HepG2 (cell line): ENCODE data around the gene FLVCR1. TPM values are rescaled to one million over a fixed set of nuclear protein-coding genes. Genes with fewer than 3 reads are reported as not detected.
A peak's percentile ranks its signal among the peaks of the same experiment; 100 is the strongest.

Source experiments
- ATAC-seq: fragments of 200-7000 bp; cut with Tn5 transposase; 3 replicates; pipeline ENCODE4 v1.9.1; 2020; ENCODE audit warnings: mild to moderate bottlenecking, moderate library complexity
- BruUV-seq: library from RNA; stranded (reverse); fragments of 400-500 nt; replicated peaks from 2 replicates; lab custom pipeline; 2021; lab: Mats Ljungman, UMichigan
- CTCF ChIA-PET: fragments of 300-600 bp; formaldehyde crosslinking; extraction: SDS; loops from one replicate; lab custom pipeline; 2021; ENCODE audit warnings: low total read pairs, inconsistent platforms, low intra/inter-chr PET ratio; lab: Yijun Ruan, JAX
- POLR2A ChIA-PET: fragments of 350-600 bp; sonication (Branson Sonifier 250); formaldehyde crosslinking; loops from one replicate; lab custom pipeline; 2020; ENCODE audit warnings: antibody characterized with exemption, inconsistent platforms; lab: Yijun Ruan, JAX
- DNase-seq: peaks from one replicate; pipeline ENCODE4 v3.0.0-alpha.2; 2015; ENCODE audit warnings: low spot score
- FAIRE-seq: peaks from 3 replicates; lab custom pipeline; 2011; peaks lifted over from hg19 to GRCh38; lab: Jason Lieb, UNC
- H2AFZ ChIP-seq: one replicate; pipeline ENCODE4 v1.6.1; 2011; ENCODE audit warnings: low read length, inconsistent platforms
- H3K27ac ChIP-seq: fragments of 300-600 bp; 3 replicates; pipeline ENCODE4 v1.8.0; 2011; ENCODE audit warnings: mixed run types, mild to moderate bottlenecking, mixed read lengths, low read length, inconsistent platforms; ENCODE audit not compliant: insufficient read depth; ENCODE audit errors: extremely low read length
- H3K27me3 ChIP-seq, 2 experiments: fragments of 200-600 bp in 1 of 2; 2 replicates in 1 of 2; 3 replicates in 1 of 2; pipeline versions ENCODE4 v1.6.0 to v1.8.0; 2011; ENCODE audit warnings: low read length in 2 of 2, mild to moderate bottlenecking in 2 of 2, moderate library complexity in 2 of 2, inconsistent platforms in 1 of 2; ENCODE audit not compliant: insufficient read depth in 2 of 2, control insufficient read depth in 1 of 2
- H3K36me3 ChIP-seq, 2 experiments: fragments of 200-600 bp in 1 of 2; replicated peaks in 1 of 2; 2 replicates in 1 of 2; 3 replicates in 1 of 2; pipeline versions ENCODE4 v1.5.1 to v1.8.0; 2011; ENCODE audit warnings: low read length in 2 of 2, inconsistent platforms in 1 of 2; ENCODE audit not compliant: insufficient read depth in 2 of 2, control insufficient read depth in 1 of 2
- H3K4me1 ChIP-seq: 2 replicates; pipeline ENCODE4 v1.5.1; 2012; ENCODE audit warnings: low read length, inconsistent platforms; ENCODE audit not compliant: insufficient read depth
- H3K4me2 ChIP-seq: 2 replicates; pipeline ENCODE4 v1.6.0; 2011; ENCODE audit warnings: low read depth, low read length, inconsistent platforms
- H3K4me3 ChIP-seq, 3 experiments: fragments of 200-600 bp in 1 of 3; sonication (generic), shearing (Covaris generic) in 1 of 3; replicated peaks in 1 of 3; 2 replicates each; pipeline ENCODE4 v1.5.1; 2011 to 2016; ENCODE audit warnings: low read length in 3 of 3, inconsistent platforms in 2 of 3, low read depth in 2 of 3, mild to moderate bottlenecking in 2 of 3, control low read depth in 1 of 3, mixed read lengths in 1 of 3; ENCODE audit not compliant: insufficient read depth in 1 of 3
- H3K79me2 ChIP-seq: one replicate; pipeline ENCODE4 v1.6.1; 2011; ENCODE audit warnings: low read length, inconsistent platforms; ENCODE audit not compliant: insufficient read depth
- H3K9ac ChIP-seq: 2 replicates; pipeline ENCODE4 v1.6.0; 2011; ENCODE audit warnings: mild to moderate bottlenecking, low read depth, low read length, inconsistent platforms; ENCODE audit not compliant: insufficient read depth
- H3K9me3 ChIP-seq: 2 replicates; pipeline ENCODE4 v1.5.1; 2012; ENCODE audit warnings: mild to moderate bottlenecking, low read length
- H4K20me1 ChIP-seq: 2 replicates; pipeline ENCODE4 v1.6.0; 2011; ENCODE audit warnings: inconsistent platforms, mild to moderate bottlenecking, low read length, moderate library complexity; ENCODE audit not compliant: insufficient read depth
- ADNP ChIP-seq: sonication (generic); formaldehyde crosslinking; IDR thresholded peaks from 2 replicates; pipeline ENCODE4 v1.4.0; 2020; ENCODE audit warnings: missing genetic modification reagents
- BCL6 ChIP-seq: IDR thresholded peaks from 2 replicates; pipeline ENCODE4 v1.6.1; 2016; ENCODE audit warnings: missing genetic modification reagents, missing compliant biosample characterization
- CENPBD1 ChIP-seq: sonication (generic); formaldehyde crosslinking; IDR thresholded peaks from 2 replicates; pipeline ENCODE4 v1.8.0; 2022; ENCODE audit warnings: missing genetic modification reagents, low read depth, mild to moderate bottlenecking, borderline replicate concordance
- CTCF ChIP-seq: sonication (generic); formaldehyde crosslinking; IDR thresholded peaks from 2 replicates; pipeline ENCODE4 v1.5.0; 2020; ENCODE audit warnings: mild to moderate bottlenecking, missing genetic modification reagents, moderate library complexity
- HDAC1 ChIP-seq: sonication (generic); formaldehyde crosslinking; IDR thresholded peaks from 2 replicates; pipeline ENCODE4 v1.5.1; 2020; ENCODE audit warnings: mild to moderate bottlenecking, missing genetic modification reagents
- NR2F2 ChIP-seq: IDR thresholded peaks from 2 replicates; pipeline ENCODE4 v1.6.1; 2012; ENCODE audit warnings: low read depth, inconsistent platforms, borderline replicate concordance
- RAD21 ChIP-seq: fragments of 450-650 bp; formaldehyde crosslinking; IDR thresholded peaks from 2 replicates; pipeline ENCODE4 v1.5.0; 2020; ENCODE audit warnings: mild to moderate bottlenecking
- SIN3A ChIP-seq: IDR thresholded peaks from 2 replicates; pipeline ENCODE4 v1.6.1; 2011; ENCODE audit warnings: low read depth, mild to moderate bottlenecking, control low read depth, low read length, borderline replicate concordance
- SMAD3 ChIP-seq: sonication (generic); formaldehyde crosslinking; IDR thresholded peaks from 2 replicates; pipeline ENCODE4 v1.4.0; 2020; ENCODE audit warnings: missing genetic modification reagents
- SMC3 ChIP-seq: IDR thresholded peaks from 2 replicates; pipeline ENCODE4 v1.6.1; 2011; ENCODE audit warnings: low read length, improper control_type of control experiment
- STAG1 ChIP-seq: sonication (generic); formaldehyde crosslinking; IDR thresholded peaks from 2 replicates; pipeline ENCODE4 v1.4.0; 2020; ENCODE audit warnings: missing genetic modification reagents
- ZBTB34 ChIP-seq: sonication (generic); formaldehyde crosslinking; IDR thresholded peaks from 2 replicates; pipeline ENCODE4 v1.8.0; 2022; ENCODE audit warnings: mild to moderate bottlenecking, missing genetic modification reagents
- ZBTB7B ChIP-seq: sonication (generic); formaldehyde crosslinking; IDR thresholded peaks from 2 replicates; pipeline ENCODE4 v1.4.0; 2020; ENCODE audit warnings: missing genetic modification reagents
- ZNF101 ChIP-seq: sonication (generic); formaldehyde crosslinking; IDR thresholded peaks from 2 replicates; pipeline ENCODE4 v1.4.0; 2020; ENCODE audit warnings: mild to moderate bottlenecking, low read depth, missing genetic modification reagents, borderline replicate concordance
- ZNF136 ChIP-seq: sonication (generic); formaldehyde crosslinking; IDR thresholded peaks from 2 replicates; pipeline ENCODE4 v1.8.1; 2022; ENCODE audit warnings: low read depth, mild to moderate bottlenecking, moderate library complexity, missing genetic modification reagents
- ZNF17 ChIP-seq: sonication (generic); formaldehyde crosslinking; IDR thresholded peaks from 2 replicates; pipeline ENCODE4 v1.5.0; 2020; ENCODE audit warnings: mild to moderate bottlenecking, missing genetic modification reagents
- ZNF605 ChIP-seq: sonication (generic); formaldehyde crosslinking; IDR thresholded peaks from 2 replicates; pipeline ENCODE4 v1.8.0; 2022; ENCODE audit warnings: mild to moderate bottlenecking, missing genetic modification reagents
- WGBS: methylation state at CpG from one replicate; pipeline ENCODE4 v1.1.6; 2017; ENCODE audit warnings: low lambda C conversion rate; 5-methylcytosine and 5-hydroxymethylcytosine counted together
- in situ Hi-C: cut with HindIII; loops from 2 replicates; pipeline ENCODE4 v1.10.0; 2017; ENCODE audit warnings: low pct_unique_long_range_greater_than_20kb; ENCODE audit not compliant: extremely low pct_ligation_motif_present
- intact Hi-C: fragments of 100-400 bp; cut with micrococcal nuclease; formaldehyde crosslinking; loops from one replicate; pipeline ENCODE4 v1.10.0; 2022; ENCODE audit not compliant: unreplicated experiment
- polyA plus RNA-seq, 8 experiments: library from polyadenylated mRNA; depleted of rRNA in 3 of 8; stranded (reverse) in 7 of 8; unstranded in 1 of 8; fragments of >200 nt; fragmentation: Illumina TruSeq in 4 of 8; extraction: Trizol in 4 of 8; gene quantifications; 2 replicates each; pipeline versions ENCODE4 v1.2.1 to v1.2.3, GENCODE V29; 2011 to 2016; ENCODE audit warnings: low read depth in 4 of 8, missing spikeins in 1 of 8, mixed read lengths in 1 of 8; ENCODE audit not compliant: insufficient read depth in 1 of 8
- total RNA-seq, 5 experiments: library from RNA; depleted of rRNA; stranded (reverse); fragments of >200 nt; fragmentation: Illumina TruSeq; extraction: Trizol; gene quantifications; 2 replicates each; pipeline ENCODE4 v1.2.3, GENCODE V29; 2016; ENCODE audit warnings: low read depth in 1 of 5

Gene FLVCR1
- total and polyA plus RNA-seq, 2 of the 13 experiments (the other 11 are each of a cell fraction or from before 2014, with no cell fraction given), result 14.8 to 39.8 TPM

GRCh38 chr1:212920896-212921295 is 62.8 kb downstream of the FLVCR1 start:
- no peak for DNase-seq
- POLR2A ChIA-PET, result interaction anchor here (1.2 kb wide), 1 partner anchor 10 kb away, joined by 4 read pairs; no protein-coding TSS in a partner anchor
- Histone ChIP-seq H3K27ac (no peak overlapping the region), H3K79me2 (no peaks in the 10 kb centered on the region)
- CTCF ChIA-PET, result no interaction called here
- TF ChIP-seq CTCF (CRISPR knock-in tag) (peak; percentile 50), ZNF101 (CRISPR knock-in tag) (no peak), STAG1 (CRISPR knock-in tag) (peak; percentile 50), SMC3 (peak; percentile 67), RAD21 (peak; percentile 40; the same call in 1 of the 2 replicates)
- TF ChIP-seq, all 625 proteins: peak for 4
- H3K27me3 ChIP-seq, result peaks cover 0 to 16% of the 10 kb centered on the region in 2 experiments; a peak in 1 of 5 replicates
- ATAC-seq (no peak), FAIRE-seq (no peak)
- no peaks in the 10 kb centered on the region for H3K9me3 ChIP-seq
- 44% methylated on average over 6 of the region's 6 CpGs for WGBS
- intact Hi-C loops (loop anchor here (1.0 to 10.0 kb wide), 2 partner anchors 74 to 134 kb away; partner anchors contain the start of gene RPS6KC1), in situ Hi-C loops (no loop called here)
- no TSS peak for BruUV-seq
- no peak overlapping the region for H3K4me3 ChIP-seq
- peaks cover 30% of the 10 kb centered on the region for H3K4me1 ChIP-seq
- H3K4me2 ChIP-seq, result no peak overlapping the region
- no peaks in the 10 kb centered on the region for H4K20me1 ChIP-seq
- no peaks in the 10 kb centered on the region for H3K36me3 ChIP-seq
- H2AFZ ChIP-seq, result no peak overlapping the region
- H3K9ac ChIP-seq, result no peak overlapping the region

- WGBS, result 50% methylated on average over 2 of the region's 5 CpGs
- Histone ChIP-seq H3K4me1 (peaks cover 19% of the 10 kb centered on the region), H3K4me3 (no peak overlapping the region), H3K9me3 (no peaks in the 10 kb centered on the region), H2AFZ (no peak overlapping the region), H3K27ac (no peak overlapping the region), H3K9ac (no peak overlapping the region), H3K4me2 (no peak overlapping the region), H4K20me1 (no peaks in the 10 kb centered on the region), H3K36me3 (no peaks in the 10 kb centered on the region), H3K79me2 (no peaks in the 10 kb centered on the region), H3K27me3 (peaks cover 0 to 16% of the 10 kb centered on the region in 2 experiments; a peak in 1 of 5 replicates)
- in situ Hi-C loops (no loop called here), intact Hi-C loops (loop anchor here (10.0 kb wide), 1 partner anchor 133 kb away; the partner anchor contains the start of gene RPS6KC1)
- ChIA-PET CTCF (no interaction called here), POLR2A (no interaction called here)
- no peak; the same call in 2 of the 3 replicates for ATAC-seq
- DNase-seq, result no peak
- FAIRE-seq, result no peak
- no TSS peak for BruUV-seq
- TF ChIP-seq SIN3A (no peak), ADNP (CRISPR knock-in tag) (no peak), BCL6 (CRISPR knock-in tag) (no peak), ZBTB34 (CRISPR knock-in tag) (no peak), HDAC1 (CRISPR knock-in tag) (no peak), ZNF136 (CRISPR knock-in tag) (no peak), CENPBD1 (CRISPR knock-in tag) (no peak), SMAD3 (CRISPR knock-in tag) (no peak), ZNF17 (CRISPR knock-in tag) (no peak), ZBTB7B (CRISPR knock-in tag) (no peak), NR2F2 (no peak), ZNF605 (CRISPR knock-in tag) (no peak)
Measured at GRCh38 chr1:212922016-212922415, 63.9 kb downstream of the FLVCR1 start.
